ENCODE measurements around the gene NDUFA3. TPM values are rescaled to one million over a fixed set of nuclear protein-coding genes. Genes with fewer than 3 reads are reported as not detected.

Gene NDUFA3
- total and polyA plus RNA-seq, 2 of the 13 experiments (the other 11 are each of a cell fraction or from before 2014, with no cell fraction given) = 31.6 to 75.4 TPM

DNA sequence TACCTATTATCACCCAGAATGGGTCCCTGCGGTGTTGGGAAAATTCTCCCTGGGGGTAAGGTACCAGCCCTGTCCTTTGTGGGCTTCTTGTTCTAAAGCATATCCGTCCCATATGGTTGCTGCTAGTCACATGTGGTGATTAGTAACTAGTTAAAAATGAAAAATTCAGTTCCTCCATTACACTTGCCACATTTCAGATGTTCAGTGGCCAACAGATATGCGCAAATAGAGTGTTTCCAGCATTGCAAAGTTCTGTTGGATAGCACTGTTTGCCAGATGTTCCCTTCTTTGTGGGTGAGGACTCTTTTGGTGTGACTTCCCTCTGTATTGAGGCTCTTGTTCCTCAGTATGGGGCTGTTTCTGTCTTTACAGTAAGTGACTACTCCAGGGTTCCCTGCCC, 38.7 kb downstream of the NDUFA3 start (continued):
- TF ChIP-seq BRCA1 (CRISPR knock-in tag; IDR thresholded peaks at IDR 0.05) = no peak
- TF ChIP-seq, protein P1, sequence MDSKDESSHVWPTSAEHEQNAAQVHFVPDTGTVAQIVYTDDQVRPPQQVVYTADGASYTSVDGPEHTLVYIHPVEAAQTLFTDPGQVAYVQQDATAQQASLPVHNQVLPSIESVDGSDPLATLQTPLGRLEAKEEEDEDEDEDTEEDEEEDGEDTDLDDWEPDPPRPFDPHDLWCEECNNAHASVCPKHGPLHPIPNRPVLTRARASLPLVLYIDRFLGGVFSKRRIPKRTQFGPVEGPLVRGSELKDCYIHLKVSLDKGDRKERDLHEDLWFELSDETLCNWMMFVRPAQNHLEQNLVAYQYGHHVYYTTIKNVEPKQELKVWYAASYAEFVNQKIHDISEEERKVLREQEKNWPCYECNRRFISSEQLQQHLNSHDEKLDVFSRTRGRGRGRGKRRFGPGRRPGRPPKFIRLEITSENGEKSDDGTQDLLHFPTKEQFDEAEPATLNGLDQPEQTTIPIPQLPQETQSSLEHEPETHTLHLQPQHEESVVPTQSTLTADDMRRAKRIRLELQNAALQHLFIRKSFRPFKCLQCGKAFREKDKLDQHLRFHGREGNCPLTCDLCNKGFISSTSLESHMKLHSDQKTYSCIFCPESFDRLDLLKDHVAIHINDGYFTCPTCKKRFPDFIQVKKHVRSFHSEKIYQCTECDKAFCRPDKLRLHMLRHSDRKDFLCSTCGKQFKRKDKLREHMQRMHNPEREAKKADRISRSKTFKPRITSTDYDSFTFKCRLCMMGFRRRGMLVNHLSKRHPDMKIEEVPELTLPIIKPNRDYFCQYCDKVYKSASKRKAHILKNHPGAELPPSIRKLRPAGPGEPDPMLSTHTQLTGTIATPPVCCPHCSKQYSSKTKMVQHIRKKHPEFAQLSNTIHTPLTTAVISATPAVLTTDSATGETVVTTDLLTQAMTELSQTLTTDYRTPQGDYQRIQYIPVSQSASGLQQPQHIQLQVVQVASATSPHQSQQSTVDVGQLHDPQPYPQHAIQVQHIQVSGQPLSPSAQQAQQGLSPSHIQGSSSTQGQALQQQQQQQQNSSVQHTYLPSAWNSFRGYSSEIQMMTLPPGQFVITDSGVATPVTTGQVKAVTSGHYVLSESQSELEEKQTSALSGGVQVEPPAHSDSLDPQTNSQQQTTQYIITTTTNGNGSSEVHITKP (CRISPR knock-in tag; IDR thresholded peaks at IDR 0.05; ENCODE audit: low read depth) = no peak

DNA sequence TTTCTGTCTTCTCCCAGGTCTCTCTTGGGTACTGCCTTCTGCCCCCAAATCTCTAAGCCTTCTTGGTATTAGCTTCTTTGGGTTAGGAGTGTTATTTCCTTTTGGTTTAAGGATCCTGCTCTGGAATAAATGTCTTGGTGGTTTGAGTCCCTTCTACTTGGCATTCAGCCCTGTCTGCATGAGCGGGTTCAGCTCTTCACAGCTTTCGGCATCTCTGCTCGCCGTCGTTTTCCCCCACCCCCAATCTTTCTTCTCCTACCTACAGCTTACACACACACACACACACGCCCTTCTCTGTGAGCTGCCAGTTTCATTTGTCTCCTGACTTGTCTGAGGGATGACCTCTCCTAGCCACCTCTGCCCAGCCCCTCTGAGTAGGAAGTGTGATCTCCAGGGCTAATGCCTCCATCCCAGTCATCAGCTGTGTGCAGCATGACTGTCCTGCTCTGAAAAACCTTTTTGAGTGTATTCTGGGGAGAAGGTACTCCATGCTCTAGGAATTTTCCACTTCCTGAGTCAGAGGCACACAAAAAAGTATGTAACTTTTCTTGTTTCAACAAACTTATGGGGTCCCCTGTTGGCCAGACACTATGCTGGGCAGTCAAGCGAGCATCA, 39.6 kb downstream of the NDUFA3 start:
- CTCF ChIA-PET (ENCODE audit: low intra/inter-chr PET ratio, low total read pairs) = no interaction called here
- TF ChIP-seq ZNF44 (CRISPR knock-in tag; IDR thresholded peaks at IDR 0.05) (no peak), NFKBIZ (CRISPR knock-in tag; IDR thresholded peaks at IDR 0.05) (no peak), FOXK1 (CRISPR knock-in tag; IDR thresholded peaks at IDR 0.05; ENCODE audit: borderline replicate concordance, low read depth) (no peak), ZNF75D (CRISPR knock-in tag; IDR thresholded peaks at IDR 0.05; ENCODE audit: borderline replicate concordance) (no peak)
- TF ChIP-seq, protein P2, sequence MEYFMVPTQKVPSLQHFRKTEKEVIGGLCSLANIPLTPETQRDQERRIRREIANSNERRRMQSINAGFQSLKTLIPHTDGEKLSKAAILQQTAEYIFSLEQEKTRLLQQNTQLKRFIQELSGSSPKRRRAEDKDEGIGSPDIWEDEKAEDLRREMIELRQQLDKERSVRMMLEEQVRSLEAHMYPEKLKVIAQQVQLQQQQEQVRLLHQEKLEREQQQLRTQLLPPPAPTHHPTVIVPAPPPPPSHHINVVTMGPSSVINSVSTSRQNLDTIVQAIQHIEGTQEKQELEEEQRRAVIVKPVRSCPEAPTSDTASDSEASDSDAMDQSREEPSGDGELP (IDR thresholded peaks at IDR 0.05; ENCODE audit: borderline replicate concordance, low read depth) = no peak
- TF ChIP-seq, protein P3, sequence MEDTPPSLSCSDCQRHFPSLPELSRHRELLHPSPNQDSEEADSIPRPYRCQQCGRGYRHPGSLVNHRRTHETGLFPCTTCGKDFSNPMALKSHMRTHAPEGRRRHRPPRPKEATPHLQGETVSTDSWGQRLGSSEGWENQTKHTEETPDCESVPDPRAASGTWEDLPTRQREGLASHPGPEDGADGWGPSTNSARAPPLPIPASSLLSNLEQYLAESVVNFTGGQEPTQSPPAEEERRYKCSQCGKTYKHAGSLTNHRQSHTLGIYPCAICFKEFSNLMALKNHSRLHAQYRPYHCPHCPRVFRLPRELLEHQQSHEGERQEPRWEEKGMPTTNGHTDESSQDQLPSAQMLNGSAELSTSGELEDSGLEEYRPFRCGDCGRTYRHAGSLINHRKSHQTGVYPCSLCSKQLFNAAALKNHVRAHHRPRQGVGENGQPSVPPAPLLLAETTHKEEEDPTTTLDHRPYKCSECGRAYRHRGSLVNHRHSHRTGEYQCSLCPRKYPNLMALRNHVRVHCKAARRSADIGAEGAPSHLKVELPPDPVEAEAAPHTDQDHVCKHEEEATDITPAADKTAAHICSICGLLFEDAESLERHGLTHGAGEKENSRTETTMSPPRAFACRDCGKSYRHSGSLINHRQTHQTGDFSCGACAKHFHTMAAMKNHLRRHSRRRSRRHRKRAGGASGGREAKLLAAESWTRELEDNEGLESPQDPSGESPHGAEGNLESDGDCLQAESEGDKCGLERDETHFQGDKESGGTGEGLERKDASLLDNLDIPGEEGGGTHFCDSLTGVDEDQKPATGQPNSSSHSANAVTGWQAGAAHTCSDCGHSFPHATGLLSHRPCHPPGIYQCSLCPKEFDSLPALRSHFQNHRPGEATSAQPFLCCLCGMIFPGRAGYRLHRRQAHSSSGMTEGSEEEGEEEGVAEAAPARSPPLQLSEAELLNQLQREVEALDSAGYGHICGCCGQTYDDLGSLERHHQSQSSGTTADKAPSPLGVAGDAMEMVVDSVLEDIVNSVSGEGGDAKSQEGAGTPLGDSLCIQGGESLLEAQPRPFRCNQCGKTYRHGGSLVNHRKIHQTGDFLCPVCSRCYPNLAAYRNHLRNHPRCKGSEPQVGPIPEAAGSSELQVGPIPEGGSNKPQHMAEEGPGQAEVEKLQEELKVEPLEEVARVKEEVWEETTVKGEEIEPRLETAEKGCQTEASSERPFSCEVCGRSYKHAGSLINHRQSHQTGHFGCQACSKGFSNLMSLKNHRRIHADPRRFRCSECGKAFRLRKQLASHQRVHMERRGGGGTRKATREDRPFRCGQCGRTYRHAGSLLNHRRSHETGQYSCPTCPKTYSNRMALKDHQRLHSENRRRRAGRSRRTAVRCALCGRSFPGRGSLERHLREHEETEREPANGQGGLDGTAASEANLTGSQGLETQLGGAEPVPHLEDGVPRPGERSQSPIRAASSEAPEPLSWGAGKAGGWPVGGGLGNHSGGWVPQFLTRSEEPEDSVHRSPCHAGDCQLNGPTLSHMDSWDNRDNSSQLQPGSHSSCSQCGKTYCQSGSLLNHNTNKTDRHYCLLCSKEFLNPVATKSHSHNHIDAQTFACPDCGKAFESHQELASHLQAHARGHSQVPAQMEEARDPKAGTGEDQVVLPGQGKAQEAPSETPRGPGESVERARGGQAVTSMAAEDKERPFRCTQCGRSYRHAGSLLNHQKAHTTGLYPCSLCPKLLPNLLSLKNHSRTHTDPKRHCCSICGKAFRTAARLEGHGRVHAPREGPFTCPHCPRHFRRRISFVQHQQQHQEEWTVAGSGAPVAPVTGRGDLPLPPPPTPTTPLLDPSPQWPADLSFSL (CRISPR knock-in tag; IDR thresholded peaks at IDR 0.05) = no peak

More for the DNA sequence above, 39.6 kb downstream of the NDUFA3 start:
- Histone ChIP-seq H3K4me3 (replicated peaks in 1 of 3; ENCODE audit: insufficient read depth in 1 of 3, low read depth in 2 of 3, low read length in 3 of 3) (no peak overlapping the region), H3K27me3 (ENCODE audit: control insufficient read depth in 1 of 2, insufficient read depth in 2 of 2, low read length in 2 of 2) (no peaks in the 10 kb centered on the region), H3K79me2 (ENCODE audit: insufficient read depth, low read length) (peaks cover 39% of the 10 kb centered on the region), H3K4me1 (ENCODE audit: insufficient read depth, low read length) (peaks cover 29% of the 10 kb centered on the region), H3K9ac (ENCODE audit: insufficient read depth, low read depth, low read length) (no peak overlapping the region), H3K9me3 (ENCODE audit: low read length) (no peaks in the 10 kb centered on the region), H3K36me3 (replicated peaks in 1 of 2; ENCODE audit: control insufficient read depth in 1 of 2, insufficient read depth in 2 of 2, low read length in 2 of 2) (peaks cover 57 to 77% of the 10 kb centered on the region in 2 experiments), H3K27ac (ENCODE audit: extremely low read length, insufficient read depth, low read length) (no peak overlapping the region), H3K4me2 (ENCODE audit: low read depth, low read length) (no peak overlapping the region), H2AFZ (ENCODE audit: low read length) (no peak overlapping the region), H4K20me1 (ENCODE audit: insufficient read depth, low read length) (peaks cover 11% of the 10 kb centered on the region; the same call in 1 of the 2 replicates)
- BruUV-seq (replicated peaks) = no TSS peak
- in situ Hi-C loops (cut with HindIII; ENCODE audit: extremely low pct_ligation_motif_present, low pct_unique_long_range_greater_than_20kb) = no loop called here
- no peak for ATAC-seq
- no peak for FAIRE-seq
- intact Hi-C loops (cut with micrococcal nuclease; ENCODE audit: unreplicated experiment) = no loop called here
- no peak for DNase-seq (ENCODE audit: low spot score)
- 94% methylated on average over 7 of the region's 7 CpGs for WGBS (ENCODE audit: low lambda C conversion rate)
- POLR2A ChIA-PET = no interaction called here
